SK-N-SH (cell line): ENCODE results near the gene NRG3.

Experiments
- FOSL2 ChIP-seq: IDR thresholded peaks from 2 replicates; pipeline ENCODE4 v1.4.0; 2012; ENCODE audit warnings: low read depth, mild to moderate bottlenecking, moderate library complexity, borderline replicate concordance
- JUND ChIP-seq: IDR thresholded peaks from 2 replicates; pipeline ENCODE4 v1.4.0; 2012
- RAD21 ChIP-seq: IDR thresholded peaks from 2 replicates; pipeline ENCODE4 v1.6.1; 2012; ENCODE audit warnings: mild to moderate bottlenecking, low read length
- RFX5 ChIP-seq: IDR thresholded peaks from 2 replicates; pipeline ENCODE4 v1.6.1; 2012; ENCODE audit warnings: mild to moderate bottlenecking, improper control_type of control experiment, low read length
- TF ChIP-seq, protein P1 (sequence below): IDR thresholded peaks from 2 replicates; pipeline ENCODE4 v1.6.1; 2012; ENCODE audit warnings: mild to moderate bottlenecking, low read depth, low read length, moderate library complexity
- TF ChIP-seq, protein P2 (sequence below): IDR thresholded peaks from 2 replicates; pipeline ENCODE4 v1.4.0; 2012; ENCODE audit warnings: low read depth
- TF ChIP-seq, protein P3 (sequence below): fragments of 200-600 bp; sonication (generic); IDR thresholded peaks from 2 replicates; pipeline ENCODE4 v1.6.1; 2017; ENCODE audit warnings: antibody characterized with exemption, mild to moderate bottlenecking, moderate library complexity

DNA sequence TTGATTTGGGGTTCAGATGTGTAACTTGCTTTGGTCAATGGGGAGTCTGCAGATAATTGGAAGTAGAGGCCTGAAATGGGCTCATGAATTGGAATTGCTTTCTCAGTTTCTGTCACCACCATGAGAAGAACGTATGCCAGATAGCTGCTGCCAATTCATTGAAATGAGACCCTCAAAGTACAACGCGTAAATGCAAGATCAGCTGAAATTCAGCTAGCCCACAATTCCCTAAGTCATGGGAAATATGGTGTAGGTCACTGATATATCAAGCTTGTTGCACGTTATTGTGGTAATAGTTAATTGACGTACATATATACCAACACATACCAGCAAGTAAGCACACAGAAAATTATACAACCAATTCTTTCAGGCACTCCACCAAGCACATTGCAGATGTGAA lies 520.0 kb downstream of the NRG3 start:
- TF ChIP-seq RAD21, result no peak
- TF ChIP-seq, protein P1, sequence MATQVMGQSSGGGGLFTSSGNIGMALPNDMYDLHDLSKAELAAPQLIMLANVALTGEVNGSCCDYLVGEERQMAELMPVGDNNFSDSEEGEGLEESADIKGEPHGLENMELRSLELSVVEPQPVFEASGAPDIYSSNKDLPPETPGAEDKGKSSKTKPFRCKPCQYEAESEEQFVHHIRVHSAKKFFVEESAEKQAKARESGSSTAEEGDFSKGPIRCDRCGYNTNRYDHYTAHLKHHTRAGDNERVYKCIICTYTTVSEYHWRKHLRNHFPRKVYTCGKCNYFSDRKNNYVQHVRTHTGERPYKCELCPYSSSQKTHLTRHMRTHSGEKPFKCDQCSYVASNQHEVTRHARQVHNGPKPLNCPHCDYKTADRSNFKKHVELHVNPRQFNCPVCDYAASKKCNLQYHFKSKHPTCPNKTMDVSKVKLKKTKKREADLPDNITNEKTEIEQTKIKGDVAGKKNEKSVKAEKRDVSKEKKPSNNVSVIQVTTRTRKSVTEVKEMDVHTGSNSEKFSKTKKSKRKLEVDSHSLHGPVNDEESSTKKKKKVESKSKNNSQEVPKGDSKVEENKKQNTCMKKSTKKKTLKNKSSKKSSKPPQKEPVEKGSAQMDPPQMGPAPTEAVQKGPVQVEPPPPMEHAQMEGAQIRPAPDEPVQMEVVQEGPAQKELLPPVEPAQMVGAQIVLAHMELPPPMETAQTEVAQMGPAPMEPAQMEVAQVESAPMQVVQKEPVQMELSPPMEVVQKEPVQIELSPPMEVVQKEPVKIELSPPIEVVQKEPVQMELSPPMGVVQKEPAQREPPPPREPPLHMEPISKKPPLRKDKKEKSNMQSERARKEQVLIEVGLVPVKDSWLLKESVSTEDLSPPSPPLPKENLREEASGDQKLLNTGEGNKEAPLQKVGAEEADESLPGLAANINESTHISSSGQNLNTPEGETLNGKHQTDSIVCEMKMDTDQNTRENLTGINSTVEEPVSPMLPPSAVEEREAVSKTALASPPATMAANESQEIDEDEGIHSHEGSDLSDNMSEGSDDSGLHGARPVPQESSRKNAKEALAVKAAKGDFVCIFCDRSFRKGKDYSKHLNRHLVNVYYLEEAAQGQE, result no peak
- TF ChIP-seq, protein P2, sequence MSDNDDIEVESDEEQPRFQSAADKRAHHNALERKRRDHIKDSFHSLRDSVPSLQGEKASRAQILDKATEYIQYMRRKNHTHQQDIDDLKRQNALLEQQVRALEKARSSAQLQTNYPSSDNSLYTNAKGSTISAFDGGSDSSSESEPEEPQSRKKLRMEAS, result no peak
- no peak for TF ChIP-seq RFX5
- TF ChIP-seq, protein P3, sequence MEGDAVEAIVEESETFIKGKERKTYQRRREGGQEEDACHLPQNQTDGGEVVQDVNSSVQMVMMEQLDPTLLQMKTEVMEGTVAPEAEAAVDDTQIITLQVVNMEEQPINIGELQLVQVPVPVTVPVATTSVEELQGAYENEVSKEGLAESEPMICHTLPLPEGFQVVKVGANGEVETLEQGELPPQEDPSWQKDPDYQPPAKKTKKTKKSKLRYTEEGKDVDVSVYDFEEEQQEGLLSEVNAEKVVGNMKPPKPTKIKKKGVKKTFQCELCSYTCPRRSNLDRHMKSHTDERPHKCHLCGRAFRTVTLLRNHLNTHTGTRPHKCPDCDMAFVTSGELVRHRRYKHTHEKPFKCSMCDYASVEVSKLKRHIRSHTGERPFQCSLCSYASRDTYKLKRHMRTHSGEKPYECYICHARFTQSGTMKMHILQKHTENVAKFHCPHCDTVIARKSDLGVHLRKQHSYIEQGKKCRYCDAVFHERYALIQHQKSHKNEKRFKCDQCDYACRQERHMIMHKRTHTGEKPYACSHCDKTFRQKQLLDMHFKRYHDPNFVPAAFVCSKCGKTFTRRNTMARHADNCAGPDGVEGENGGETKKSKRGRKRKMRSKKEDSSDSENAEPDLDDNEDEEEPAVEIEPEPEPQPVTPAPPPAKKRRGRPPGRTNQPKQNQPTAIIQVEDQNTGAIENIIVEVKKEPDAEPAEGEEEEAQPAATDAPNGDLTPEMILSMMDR, result no peak
- no peak for TF ChIP-seq FOSL2
- TF ChIP-seq JUND, result no peak
